MM.1S (cell line): Measurements from ENCODE around the gene IL11.
"Not testable (repeated sequence)": the region's sequence is repeated elsewhere in the genome, so short reads cannot be mapped to it uniquely, and the experiment has no call there.

Source experiments
- DNase-seq: peaks from one replicate; pipeline ENCODE4 v3.0.0-alpha.2; 2015
- H2AFZ ChIP-seq: fragments of 300-600 bp; sonication (generic); 2 replicates; pipeline ENCODE4 v1.6.0; 2016; ENCODE audit warnings: antibody characterized with exemption, low read length
- H3F3A ChIP-seq: fragments of 300-600 bp; sonication (generic); 2 replicates; pipeline ENCODE4 v1.6.1; 2016; ENCODE audit warnings: mild to moderate bottlenecking, antibody characterized with exemption, low read length, moderate library complexity, mixed read lengths; ENCODE audit not compliant: insufficient read depth
- H3K27ac ChIP-seq: fragments of 300-600 bp; sonication (generic); 2 replicates; pipeline ENCODE4 v1.5.1; 2016; ENCODE audit warnings: mild to moderate bottlenecking, low read length
- H3K27me3 ChIP-seq: fragments of 300-600 bp; sonication (generic); replicated peaks from 2 replicates; pipeline ENCODE4 v1.6.0; 2016; ENCODE audit warnings: low read length; ENCODE audit not compliant: insufficient read depth
- H3K36me3 ChIP-seq: fragments of 300-600 bp; sonication (generic); replicated peaks from 2 replicates; pipeline ENCODE4 v1.6.1; 2016; ENCODE audit warnings: mild to moderate bottlenecking, low read length, mixed read lengths; ENCODE audit not compliant: insufficient read depth
- H3K4me1 ChIP-seq: fragments of 300-600 bp; sonication (generic); 2 replicates; pipeline ENCODE4 v1.6.1; 2016; ENCODE audit warnings: low read length, mixed read lengths
- H3K4me2 ChIP-seq: fragments of 300-600 bp; sonication (generic); 2 replicates; pipeline ENCODE4 v1.6.0; 2016; ENCODE audit warnings: low read depth, low read length
- H3K4me3 ChIP-seq: fragments of 300-600 bp; sonication (generic); 2 replicates; pipeline ENCODE4 v1.5.1; 2016; ENCODE audit warnings: low read length, mixed read lengths
- H3K79me2 ChIP-seq: fragments of 300-600 bp; sonication (generic); 2 replicates; pipeline ENCODE4 v1.6.1; 2016; ENCODE audit warnings: mixed run types, low read length, mixed read lengths
- H3K9ac ChIP-seq: fragments of 300-600 bp; sonication (generic); 2 replicates; pipeline ENCODE4 v1.6.1; 2016; ENCODE audit warnings: low read length, mixed read lengths
- H3K9me2 ChIP-seq: fragments of 300-600 bp; sonication (generic); replicated peaks from 2 replicates; pipeline ENCODE4 v1.6.1; 2016; ENCODE audit warnings: mild to moderate bottlenecking, low read length, mixed read lengths; ENCODE audit not compliant: insufficient read depth
- H3K9me3 ChIP-seq: fragments of 300-600 bp; sonication (generic); replicated peaks from 2 replicates; pipeline ENCODE4 v1.6.1; 2016; ENCODE audit warnings: mild to moderate bottlenecking, low read length, mixed read lengths; ENCODE audit not compliant: insufficient read depth
- H4K20me1 ChIP-seq: fragments of 300-600 bp; sonication (generic); 2 replicates; pipeline ENCODE4 v1.6.1; 2016; ENCODE audit warnings: mild to moderate bottlenecking, low read length, moderate library complexity, mixed read lengths; ENCODE audit not compliant: insufficient read depth
- EZH2 ChIP-seq: fragments of 300-600 bp; sonication (generic); optimal IDR thresholded peaks from 2 replicates; pipeline ENCODE3; 2017; ENCODE audit warnings: low read depth, mild to moderate bottlenecking, antibody characterized with exemption, low read length, mixed read lengths
- EZH2phosphoT487 ChIP-seq: fragments of 300-600 bp; sonication (generic); IDR thresholded peaks from 2 replicates; pipeline ENCODE4 v1.6.1; 2018; ENCODE audit warnings: antibody characterized with exemption, low read length
- TF ChIP-seq, protein P1 (sequence below): fragments of 300-600 bp; sonication (generic); IDR thresholded peaks from 2 replicates; pipeline ENCODE4 v1.5.1; 2016; ENCODE audit warnings: antibody characterized with exemption, low read length, mixed read lengths

Gene IL11

GRCh38 chr19:55418185-55418584, 47.9 kb upstream of the IL11 start:
- Histone ChIP-seq H3K27me3 (peaks cover 32% of the 10 kb centered on the region), H2AFZ (no peak overlapping the region), H3K9ac (no peak overlapping the region), H3K27ac (no peak overlapping the region), H3K4me3 (no peak overlapping the region), H3K9me2 (no peaks in the 10 kb centered on the region), H3K9me3 (no peaks in the 10 kb centered on the region), H3F3A (no peaks in the 10 kb centered on the region), H3K36me3 (no peaks in the 10 kb centered on the region), H3K79me2 (no peaks in the 10 kb centered on the region), H3K4me2 (no peak overlapping the region), H3K4me1 (no peaks in the 10 kb centered on the region), H4K20me1 (no peaks in the 10 kb centered on the region)
- TF ChIP-seq, protein P1, sequence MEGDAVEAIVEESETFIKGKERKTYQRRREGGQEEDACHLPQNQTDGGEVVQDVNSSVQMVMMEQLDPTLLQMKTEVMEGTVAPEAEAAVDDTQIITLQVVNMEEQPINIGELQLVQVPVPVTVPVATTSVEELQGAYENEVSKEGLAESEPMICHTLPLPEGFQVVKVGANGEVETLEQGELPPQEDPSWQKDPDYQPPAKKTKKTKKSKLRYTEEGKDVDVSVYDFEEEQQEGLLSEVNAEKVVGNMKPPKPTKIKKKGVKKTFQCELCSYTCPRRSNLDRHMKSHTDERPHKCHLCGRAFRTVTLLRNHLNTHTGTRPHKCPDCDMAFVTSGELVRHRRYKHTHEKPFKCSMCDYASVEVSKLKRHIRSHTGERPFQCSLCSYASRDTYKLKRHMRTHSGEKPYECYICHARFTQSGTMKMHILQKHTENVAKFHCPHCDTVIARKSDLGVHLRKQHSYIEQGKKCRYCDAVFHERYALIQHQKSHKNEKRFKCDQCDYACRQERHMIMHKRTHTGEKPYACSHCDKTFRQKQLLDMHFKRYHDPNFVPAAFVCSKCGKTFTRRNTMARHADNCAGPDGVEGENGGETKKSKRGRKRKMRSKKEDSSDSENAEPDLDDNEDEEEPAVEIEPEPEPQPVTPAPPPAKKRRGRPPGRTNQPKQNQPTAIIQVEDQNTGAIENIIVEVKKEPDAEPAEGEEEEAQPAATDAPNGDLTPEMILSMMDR, result peak; percentile 71
- no peak for TF ChIP-seq EZH2
- DNase-seq, result peak; percentile 65

GRCh38 chr19:55410168-55410567, 39.9 kb upstream of the IL11 start:
- DNase-seq, result no peak

DNA sequence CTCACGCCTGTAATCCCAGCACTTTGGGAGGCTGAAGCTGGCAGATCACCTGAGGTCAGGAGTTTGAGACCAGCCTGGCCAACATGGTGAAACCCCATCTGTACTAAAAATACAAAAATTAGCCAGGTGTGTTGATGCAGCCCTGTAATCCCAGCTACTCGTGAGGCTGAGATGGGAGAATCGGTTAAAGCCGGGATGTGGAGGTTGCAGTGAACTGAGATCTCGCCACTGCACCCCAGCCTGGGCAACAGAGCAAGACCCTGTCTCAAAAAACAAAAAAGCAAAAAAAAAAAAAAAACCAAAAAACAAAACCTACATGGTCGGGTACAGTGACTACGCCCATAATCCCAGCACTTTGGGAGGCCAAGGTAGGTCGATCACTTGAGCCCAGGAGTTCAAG, 38.9 kb upstream of the IL11 start:
- H3K27ac ChIP-seq, H3K36me3 ChIP-seq, H3K9me2 ChIP-seq, H3K4me3 ChIP-seq, H2AFZ ChIP-seq, H3K4me2 ChIP-seq, DNase-seq, H3K9me3 ChIP-seq, H3K27me3 ChIP-seq, H3K9ac ChIP-seq: not testable (repeated sequence)
- peaks cover 11% of the 10 kb centered on the region for H4K20me1 ChIP-seq
- peaks cover 20% of the 10 kb centered on the region for H3K4me1 ChIP-seq
- peaks cover 29% of the 10 kb centered on the region for H3K79me2 ChIP-seq
- H3F3A ChIP-seq, result peaks cover 14% of the 10 kb centered on the region

More at GRCh38 chr19:55410168-55410567, 39.9 kb upstream of the IL11 start:
- Histone ChIP-seq H3K36me3 (peaks cover 3% of the 10 kb centered on the region), H3K4me1 (peaks cover 20% of the 10 kb centered on the region), H4K20me1 (peaks cover 11% of the 10 kb centered on the region), H2AFZ (no peak overlapping the region), H3K27me3 (peaks cover 5% of the 10 kb centered on the region; the same call in 1 of the 2 replicates), H3K27ac (no peak overlapping the region), H3K9ac (no peak overlapping the region), H3K4me2 (no peak overlapping the region), H3K4me3 (no peak overlapping the region), H3F3A (peaks cover 11% of the 10 kb centered on the region), H3K9me2 (no peaks in the 10 kb centered on the region), H3K79me2 (peaks cover 23% of the 10 kb centered on the region), H3K9me3 (no peaks in the 10 kb centered on the region)
- no peak for TF ChIP-seq EZH2phosphoT487
- no peak for TF ChIP-seq EZH2
- TF ChIP-seq, protein P1, result no peak

- Histone ChIP-seq H3K4me2 (peak overlapping the region; percentile 98), H4K20me1 (peaks cover 11% of the 10 kb centered on the region), H3K4me1 (peaks cover 20% of the 10 kb centered on the region), H3K79me2 (peaks cover 34% of the 10 kb centered on the region), H3K9me3 (no peaks in the 10 kb centered on the region), H3K27ac (peak overlapping the region; percentile 93; the same call in 1 of the 2 replicates), H2AFZ (peak overlapping the region; percentile 99), H3K4me3 (peak overlapping the region; percentile 70), H3F3A (peaks cover 17% of the 10 kb centered on the region), H3K9ac (peak overlapping the region; percentile 66), H3K27me3 (peaks cover 5% of the 10 kb centered on the region; the same call in 1 of the 2 replicates), H3K36me3 (peaks cover 10% of the 10 kb centered on the region), H3K9me2 (no peaks in the 10 kb centered on the region)
- TF ChIP-seq EZH2phosphoT487 (no peak), EZH2 (no peak)
- TF ChIP-seq, protein P1, result no peak
- DNase-seq, result no peak
These were observed 38.2 kb upstream of the IL11 start for GRCh38 chr19:55408533-55408872.
